Measurements from ENCODE around the gene ABR. TPM values are rescaled to one million over a fixed set of nuclear protein-coding genes. Genes with fewer than 3 reads are reported as not detected.

The ABR gene
- total and polyA plus RNA-seq, 2 of the 8 experiments (the other 6 are each of a cell fraction or from before 2014, with no cell fraction given), result 44.8 to 47.2 TPM

DNA sequence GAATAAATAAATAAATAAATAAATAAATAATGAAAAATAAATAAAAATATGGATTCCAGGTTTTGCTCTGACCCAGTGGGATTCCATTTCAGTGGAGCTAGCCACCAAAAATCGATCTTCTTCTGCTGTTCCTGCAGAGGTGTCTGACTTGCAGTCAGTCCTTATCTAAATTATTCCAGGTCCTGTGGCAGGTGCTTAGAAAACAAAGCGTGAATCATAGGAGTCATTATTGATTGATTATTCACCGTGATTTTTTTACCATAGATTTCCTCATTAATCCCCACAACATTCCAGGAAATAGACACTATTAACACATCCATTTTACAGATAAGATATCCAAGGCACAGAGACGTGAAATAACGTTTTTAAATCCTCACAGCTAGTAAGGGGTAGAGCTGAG lies 31.5 kb upstream of the ABR start:
- H3K9ac ChIP-seq (replicated peaks in 1 of 4; ENCODE audit: extremely low read depth in 1 of 4, low read depth in 3 of 4, low read length in 3 of 4), result no peak overlapping the region
- no peaks in the 10 kb centered on the region for H3K9me3 ChIP-seq (ENCODE audit: insufficient read depth in 2 of 2, low read depth in 1 of 2, low read length in 1 of 2)
- no peak overlapping the region for H3K4me3 ChIP-seq (ENCODE audit: extremely low read depth in 1 of 4, insufficient read depth in 2 of 4, low read depth in 3 of 4, low read length in 4 of 4)
- no peak overlapping the region for H3K27ac ChIP-seq (ENCODE audit: low read depth, low read length)
- no peak overlapping the region for H3K14ac ChIP-seq (ENCODE audit: insufficient read length)
- TF ChIP-seq MAFK (IDR thresholded peaks at IDR 0.05; ENCODE audit: low read depth, low read length), result no peak
- no peak for TF ChIP-seq EGR1 (IDR thresholded peaks at IDR 0.05; ENCODE audit: borderline replicate concordance, low read depth, low read length)
- no peak for TF ChIP-seq JUND (IDR thresholded peaks at IDR 0.05; ENCODE audit: low read length)
- no peak for TF ChIP-seq BRCA1 (IDR thresholded peaks at IDR 0.05; ENCODE audit: low read depth, low read length)
- TF ChIP-seq HDAC6 (IDR thresholded peaks at IDR 0.05; ENCODE audit: low read depth, low read length), result no peak
- TF ChIP-seq SUZ12 (IDR thresholded peaks at IDR 0.05; ENCODE audit: low read length), result no peak
- TF ChIP-seq CHD1 (IDR thresholded peaks at IDR 0.05; ENCODE audit: low read depth, low read length), result no peak
- no peak for TF ChIP-seq TEAD4 (IDR thresholded peaks at IDR 0.05; ENCODE audit: low read depth, low read length)
- H3K79me1 ChIP-seq (ENCODE audit: low read depth, low read length), result no peaks in the 10 kb centered on the region
- no peak overlapping the region for H2BK5ac ChIP-seq (ENCODE audit: low read depth, low read length)
- ChIA-PET CTCF (ENCODE audit: partially characterized antibody) (interaction anchor here (0.6 kb wide), 1 partner anchor 50 kb away, joined by 4 read pairs; no protein-coding TSS in a partner anchor), POLR2A (ENCODE audit: partially characterized antibody) (no interaction called here)
- no peak overlapping the region for H4K5ac ChIP-seq (ENCODE audit: insufficient read length, low read depth, low read length)
- no peak for DNase-seq (ENCODE audit: low read depth in 1 of 2, low spot score in 2 of 2)
- no peak overlapping the region for H2BK15ac ChIP-seq (ENCODE audit: low read length)
- no peak overlapping the region for H2AFZ ChIP-seq (ENCODE audit: low read length)
- no peak for FAIRE-seq
- no peak overlapping the region for H2BK12ac ChIP-seq (ENCODE audit: low read depth, low read length)
- H3K23ac ChIP-seq (ENCODE audit: insufficient read length), result no peak overlapping the region
- no peaks in the 10 kb centered on the region for H4K20me1 ChIP-seq (replicated peaks in 1 of 2; ENCODE audit: control insufficient read depth in 1 of 2, insufficient read depth in 2 of 2, low read length in 2 of 2)
- H4K91ac ChIP-seq (replicated peaks; ENCODE audit: insufficient read length, low read length), result no peak overlapping the region
- no peaks in the 10 kb centered on the region for H3K4me1 ChIP-seq (replicated peaks in 1 of 4; ENCODE audit: control insufficient read depth in 3 of 4, insufficient read depth in 4 of 4, low read length in 3 of 4)
- no peaks in the 10 kb centered on the region; a peak in 1 of 7 replicates for H3K27me3 ChIP-seq (replicated peaks in 1 of 4; ENCODE audit: control insufficient read depth in 3 of 4, extremely low read depth in 1 of 4, insufficient read depth in 3 of 4, low read length in 3 of 4)
- H3K79me2 ChIP-seq (ENCODE audit: control insufficient read depth in 1 of 2, insufficient read depth in 2 of 2, low read length in 2 of 2), result no peaks in the 10 kb centered on the region
- H3K36me3 ChIP-seq (ENCODE audit: control insufficient read depth in 2 of 4, insufficient read depth in 4 of 4, low read length in 3 of 4), result no peaks in the 10 kb centered on the region
- no peaks in the 10 kb centered on the region for H3K23me2 ChIP-seq (ENCODE audit: low read depth, low read length)
- H3K56ac ChIP-seq (replicated peaks; ENCODE audit: insufficient read length, low read depth, low read length), result no peak overlapping the region
- H3K4ac ChIP-seq (replicated peaks; ENCODE audit: insufficient read length, low read depth, low read length), result no peak overlapping the region
- H4K8ac ChIP-seq (ENCODE audit: extremely low read depth, insufficient read depth, low read length), result no peak overlapping the region
- H3K4me2 ChIP-seq (ENCODE audit: insufficient read depth in 1 of 2, low read depth in 2 of 2, low read length in 2 of 2), result no peak overlapping the region
- 80% methylated on average over 5 of the region's 5 CpGs; no CpG with 5 or more reads in 1 of the 2 experiments for WGBS, 2 experiments (ENCODE audit: extremely low coverage in 1 of 2, insufficient coverage in 1 of 2, insufficient read length in 1 of 2, insufficient replicate concordance in 2 of 2, low coverage in 1 of 2, low lambda C conversion rate in 2 of 2, missing lambda C conversion rate in 1 of 2)
- no peak overlapping the region for H2AK5ac ChIP-seq (ENCODE audit: low read depth, low read length)
- H3K18ac ChIP-seq (ENCODE audit: extremely low read depth, low read length), result no peak overlapping the region
- no peak overlapping the region for H2BK120ac ChIP-seq (replicated peaks; ENCODE audit: low read depth, low read length)
- no peak overlapping the region for H2BK20ac ChIP-seq (ENCODE audit: low read length)
